ENCODE data around the gene DDX11. TPM values are rescaled to one million over a fixed set of nuclear protein-coding genes. Genes with fewer than 3 reads are reported as not detected.
"Not testable (repeated sequence)": the region's sequence is repeated elsewhere in the genome, so short reads cannot be mapped to it uniquely, and the experiment has no call there.

The DDX11 gene
- total RNA-seq, 1 donor from 2014 or later: 24.5 TPM

GRCh38 chr12:31096251-31097065 lies 22.8 kb downstream of the DDX11 start:
- H3K27ac ChIP-seq (ENCODE audit: low read depth, low read length); H3K4me1 ChIP-seq (ENCODE audit: control insufficient read depth in 3 of 3, insufficient read depth in 3 of 3, low read length in 3 of 3); H3K4me3 ChIP-seq (ENCODE audit: low read length in 3 of 3); H3K9ac ChIP-seq (ENCODE audit: low read depth in 1 of 3, low read length in 3 of 3); H3K9me3 ChIP-seq (ENCODE audit: control insufficient read depth in 3 of 3, low read length in 3 of 3); H3K27me3 ChIP-seq (ENCODE audit: control insufficient read depth in 3 of 3, insufficient read depth in 3 of 3, low read length in 3 of 3): not testable (repeated sequence)
- peaks cover 0 to 25% (median 24%) of the 10 kb centered on the region in 3 donors for H3K36me3 ChIP-seq (ENCODE audit: control insufficient read depth in 3 of 3, insufficient read depth in 3 of 3, low read length in 3 of 3)

GRCh38 chr12:31097819-31098218 lies 24.2 kb downstream of the DDX11 start:
- H3K27ac ChIP-seq (ENCODE audit: low read depth, low read length); H3K4me3 ChIP-seq (ENCODE audit: low read length in 3 of 3); H3K27me3 ChIP-seq (ENCODE audit: control insufficient read depth in 3 of 3, insufficient read depth in 3 of 3, low read length in 3 of 3); H3K9ac ChIP-seq (ENCODE audit: low read depth in 1 of 3, low read length in 3 of 3); H3K4me1 ChIP-seq (ENCODE audit: control insufficient read depth in 3 of 3, insufficient read depth in 3 of 3, low read length in 3 of 3); H3K9me3 ChIP-seq (ENCODE audit: control insufficient read depth in 3 of 3, low read length in 3 of 3): not testable (repeated sequence)
- H3K36me3 ChIP-seq (ENCODE audit: control insufficient read depth in 3 of 3, insufficient read depth in 3 of 3, low read length in 3 of 3): peaks cover 0 to 20% (median 19%) of the 10 kb centered on the region in 3 donors

- H3K4me3 ChIP-seq (ENCODE audit: low read length in 3 of 3); H3K9me3 ChIP-seq (ENCODE audit: control insufficient read depth in 3 of 3, low read length in 3 of 3); H3K27ac ChIP-seq (ENCODE audit: low read depth, low read length); H3K27me3 ChIP-seq (ENCODE audit: control insufficient read depth in 3 of 3, insufficient read depth in 3 of 3, low read length in 3 of 3); H3K4me1 ChIP-seq (ENCODE audit: control insufficient read depth in 3 of 3, insufficient read depth in 3 of 3, low read length in 3 of 3); H3K9ac ChIP-seq (ENCODE audit: low read depth in 1 of 3, low read length in 3 of 3): not testable (repeated sequence)
- peaks cover 0 to 20% (median 19%) of the 10 kb centered on the region in 3 donors for H3K36me3 ChIP-seq (ENCODE audit: control insufficient read depth in 3 of 3, insufficient read depth in 3 of 3, low read length in 3 of 3)
These were observed 24.7 kb downstream of the DDX11 start for GRCh38 chr12:31098363-31098762.

GRCh38 chr12:31098771-31099170 lies 25.1 kb downstream of the DDX11 start:
- not testable (repeated sequence) for H3K9ac ChIP-seq (ENCODE audit: low read depth in 1 of 3, low read length in 3 of 3); H3K27ac ChIP-seq (ENCODE audit: low read depth, low read length); H3K27me3 ChIP-seq (ENCODE audit: control insufficient read depth in 3 of 3, insufficient read depth in 3 of 3, low read length in 3 of 3); H3K9me3 ChIP-seq (ENCODE audit: control insufficient read depth in 3 of 3, low read length in 3 of 3); H3K4me1 ChIP-seq (ENCODE audit: control insufficient read depth in 3 of 3, insufficient read depth in 3 of 3, low read length in 3 of 3); H3K4me3 ChIP-seq (ENCODE audit: low read length in 3 of 3)
- H3K36me3 ChIP-seq (ENCODE audit: control insufficient read depth in 3 of 3, insufficient read depth in 3 of 3, low read length in 3 of 3): peaks cover 0 to 20% (median 19%) of the 10 kb centered on the region in 3 donors

- not testable (repeated sequence) for H3K4me3 ChIP-seq (ENCODE audit: low read length in 3 of 3); H3K9ac ChIP-seq (ENCODE audit: low read depth in 1 of 3, low read length in 3 of 3); H3K27me3 ChIP-seq (ENCODE audit: control insufficient read depth in 3 of 3, insufficient read depth in 3 of 3, low read length in 3 of 3); H3K9me3 ChIP-seq (ENCODE audit: control insufficient read depth in 3 of 3, low read length in 3 of 3); H3K27ac ChIP-seq (ENCODE audit: low read depth, low read length); H3K4me1 ChIP-seq (ENCODE audit: control insufficient read depth in 3 of 3, insufficient read depth in 3 of 3, low read length in 3 of 3)
- peaks cover 0 to 20% (median 19%) of the 10 kb centered on the region in 3 donors for H3K36me3 ChIP-seq (ENCODE audit: control insufficient read depth in 3 of 3, insufficient read depth in 3 of 3, low read length in 3 of 3)
These were observed 25.8 kb downstream of the DDX11 start for GRCh38 chr12:31099434-31099833.

- peaks cover 0 to 15% (median 14%) of the 10 kb centered on the region in 3 donors for H3K36me3 ChIP-seq (ENCODE audit: control insufficient read depth in 3 of 3, insufficient read depth in 3 of 3, low read length in 3 of 3)
- not testable (repeated sequence) for H3K4me1 ChIP-seq (ENCODE audit: control insufficient read depth in 3 of 3, insufficient read depth in 3 of 3, low read length in 3 of 3); H3K4me3 ChIP-seq (ENCODE audit: low read length in 3 of 3); H3K27ac ChIP-seq (ENCODE audit: low read depth, low read length); H3K9ac ChIP-seq (ENCODE audit: low read depth in 1 of 3, low read length in 3 of 3); H3K9me3 ChIP-seq (ENCODE audit: control insufficient read depth in 3 of 3, low read length in 3 of 3); H3K27me3 ChIP-seq (ENCODE audit: control insufficient read depth in 3 of 3, insufficient read depth in 3 of 3, low read length in 3 of 3)
These were observed 27.0 kb downstream of the DDX11 start for GRCh38 chr12:31100503-31101208.

GRCh38 chr12:31102125-31102524 lies 28.5 kb downstream of the DDX11 start:
- not testable (repeated sequence) for H3K9ac ChIP-seq (ENCODE audit: low read depth in 1 of 3, low read length in 3 of 3); H3K9me3 ChIP-seq (ENCODE audit: control insufficient read depth in 3 of 3, low read length in 3 of 3); H3K27ac ChIP-seq (ENCODE audit: low read depth, low read length); H3K27me3 ChIP-seq (ENCODE audit: control insufficient read depth in 3 of 3, insufficient read depth in 3 of 3, low read length in 3 of 3); H3K4me1 ChIP-seq (ENCODE audit: control insufficient read depth in 3 of 3, insufficient read depth in 3 of 3, low read length in 3 of 3); H3K4me3 ChIP-seq (ENCODE audit: low read length in 3 of 3)
- peaks cover 0 to 11% (median 3%) of the 10 kb centered on the region in 3 donors for H3K36me3 ChIP-seq (ENCODE audit: control insufficient read depth in 3 of 3, insufficient read depth in 3 of 3, low read length in 3 of 3)

GRCh38 chr12:31102596-31102995 lies 28.9 kb downstream of the DDX11 start:
- H3K4me3 ChIP-seq (ENCODE audit: low read length in 3 of 3); H3K9me3 ChIP-seq (ENCODE audit: control insufficient read depth in 3 of 3, low read length in 3 of 3); H3K4me1 ChIP-seq (ENCODE audit: control insufficient read depth in 3 of 3, insufficient read depth in 3 of 3, low read length in 3 of 3); H3K27me3 ChIP-seq (ENCODE audit: control insufficient read depth in 3 of 3, insufficient read depth in 3 of 3, low read length in 3 of 3); H3K27ac ChIP-seq (ENCODE audit: low read depth, low read length); H3K9ac ChIP-seq (ENCODE audit: low read depth in 1 of 3, low read length in 3 of 3): not testable (repeated sequence)
- peaks cover 0 to 11% (median 3%) of the 10 kb centered on the region in 3 donors for H3K36me3 ChIP-seq (ENCODE audit: control insufficient read depth in 3 of 3, insufficient read depth in 3 of 3, low read length in 3 of 3)

- peaks cover 0 to 11% (median 3%) of the 10 kb centered on the region in 3 donors for H3K36me3 ChIP-seq (ENCODE audit: control insufficient read depth in 3 of 3, insufficient read depth in 3 of 3, low read length in 3 of 3)
- not testable (repeated sequence) for H3K27ac ChIP-seq (ENCODE audit: low read depth, low read length); H3K9ac ChIP-seq (ENCODE audit: low read depth in 1 of 3, low read length in 3 of 3)
These were observed 29.9 kb downstream of the DDX11 start for GRCh38 chr12:31103561-31103975.

GRCh38 chr12:31104220-31104619 lies 30.6 kb downstream of the DDX11 start:
- H3K36me3 ChIP-seq (ENCODE audit: control insufficient read depth in 3 of 3, insufficient read depth in 3 of 3, low read length in 3 of 3): peaks cover 0 to 11% (median 3%) of the 10 kb centered on the region in 3 donors
- H3K27me3 ChIP-seq (ENCODE audit: control insufficient read depth in 3 of 3, insufficient read depth in 3 of 3, low read length in 3 of 3); H3K4me1 ChIP-seq (ENCODE audit: control insufficient read depth in 3 of 3, insufficient read depth in 3 of 3, low read length in 3 of 3); H3K27ac ChIP-seq (ENCODE audit: low read depth, low read length); H3K9ac ChIP-seq (ENCODE audit: low read depth in 1 of 3, low read length in 3 of 3); H3K9me3 ChIP-seq (ENCODE audit: control insufficient read depth in 3 of 3, low read length in 3 of 3); H3K4me3 ChIP-seq (ENCODE audit: low read length in 3 of 3): not testable (repeated sequence)

More at GRCh38 chr12:31103561-31103975, 29.9 kb downstream of the DDX11 start:
- H3K4me3 ChIP-seq (ENCODE audit: low read length in 3 of 3); H3K9me3 ChIP-seq (ENCODE audit: control insufficient read depth in 3 of 3, low read length in 3 of 3); H3K4me1 ChIP-seq (ENCODE audit: control insufficient read depth in 3 of 3, insufficient read depth in 3 of 3, low read length in 3 of 3); H3K27me3 ChIP-seq (ENCODE audit: control insufficient read depth in 3 of 3, insufficient read depth in 3 of 3, low read length in 3 of 3): not testable (repeated sequence)
